Occipital lobe (tissue), 2 donors: ENCODE measurements around the gene VIPAS39. TPM values are rescaled to one million over a fixed set of nuclear protein-coding genes. Genes with fewer than 3 reads are reported as not detected.
A peak's percentile ranks its signal among the peaks of the same experiment; 100 is the strongest.
"Not testable (repeated sequence)": the region's sequence is repeated elsewhere in the genome, so short reads cannot be mapped to it uniquely, and the experiment has no call there.

ENCODE experiments used
- DNase-seq: peaks from one replicate; lab custom pipeline; 2025; lab: John Stamatoyannopoulos, UW
- total RNA-seq: library from RNA; depleted of rRNA; stranded (reverse); fragments of >200 nt; gene quantifications from one replicate; pipeline ENCODE4 v1.2.3, GENCODE V29; 2014

The VIPAS39 gene
- total RNA-seq, 1 donor from 2014 or later = 30.6 TPM

DNA sequence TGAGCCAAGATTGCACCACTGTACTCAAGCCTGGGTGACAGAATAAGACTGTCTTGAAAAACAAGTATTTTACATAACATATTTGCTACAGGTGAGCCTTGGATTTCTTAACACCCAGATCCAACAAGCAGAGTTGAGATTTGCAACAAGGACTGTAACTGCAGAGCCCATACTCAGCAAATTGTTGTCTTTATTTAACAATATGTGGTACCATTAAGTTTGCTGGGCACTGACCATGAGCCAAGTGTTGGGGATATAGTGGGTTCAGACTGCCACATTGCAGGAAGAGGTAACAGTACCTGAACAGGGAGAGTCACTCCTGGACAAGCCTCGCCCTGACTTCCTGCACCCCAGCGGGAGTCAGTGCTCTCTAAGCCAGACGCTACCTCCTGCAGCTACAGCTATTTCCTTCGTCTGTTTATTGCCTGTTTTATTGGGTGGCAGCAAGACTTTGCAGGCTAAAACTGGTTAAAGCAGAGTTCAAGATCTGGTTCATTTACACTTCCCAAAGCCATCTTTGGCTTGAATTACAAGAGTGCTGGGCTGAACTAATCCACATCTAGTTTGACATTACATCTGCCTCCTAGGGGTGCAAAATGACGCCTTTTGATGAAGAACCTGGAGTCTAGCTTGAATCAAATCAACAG is 12.9 kb upstream of the VIPAS39 start:
- DNase-seq = no peak

DNA sequence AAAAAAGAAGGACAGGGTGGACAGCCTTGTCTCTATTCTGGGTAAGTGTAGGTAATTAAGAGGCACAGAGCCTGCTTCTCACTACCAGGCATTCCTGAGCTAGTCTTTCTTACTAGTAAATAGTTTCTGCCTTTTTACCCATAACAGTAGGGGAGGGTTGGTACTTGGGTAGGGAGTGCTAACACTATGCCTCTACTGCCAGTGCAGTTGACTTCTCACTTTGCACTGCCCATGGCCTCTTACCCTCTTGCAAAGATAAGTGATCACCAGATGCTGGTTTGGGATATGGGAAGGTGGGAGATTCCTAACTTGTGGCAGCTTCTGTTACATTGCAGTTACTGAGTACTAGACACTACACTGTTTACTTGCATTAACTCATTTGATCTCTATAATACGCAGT is 12.1 kb upstream of the VIPAS39 start:
- no peak for DNase-seq

DNA sequence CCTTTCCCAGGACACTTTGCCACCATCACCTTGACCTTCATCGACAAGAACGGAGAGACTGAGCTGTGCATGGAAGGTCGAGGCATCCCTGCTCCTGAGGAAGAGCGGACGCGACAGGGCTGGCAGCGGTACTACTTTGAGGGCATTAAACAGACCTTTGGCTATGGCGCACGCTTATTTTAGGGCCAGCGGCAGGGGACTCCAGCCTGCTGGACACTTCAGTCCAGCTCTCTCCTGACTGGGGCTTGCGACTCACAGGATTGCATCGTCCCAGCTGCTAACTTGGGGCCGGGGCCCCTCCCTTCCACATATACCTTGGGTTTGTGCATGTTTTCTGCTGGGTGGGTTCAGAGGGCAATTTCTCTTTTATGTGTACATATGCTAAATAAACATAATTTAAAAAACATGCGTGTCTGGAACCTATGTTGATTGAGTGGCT is 11.7 kb upstream of the VIPAS39 start:
- no peak for DNase-seq

- no peak for DNase-seq
Observed at GRCh38 chr14:77467801-77468200, 10.4 kb upstream of the VIPAS39 start.

GRCh38 chr14:77459072-77459723 is 1.8 kb upstream of the VIPAS39 start:
- DNase-seq = peak; percentile 26

DNA sequence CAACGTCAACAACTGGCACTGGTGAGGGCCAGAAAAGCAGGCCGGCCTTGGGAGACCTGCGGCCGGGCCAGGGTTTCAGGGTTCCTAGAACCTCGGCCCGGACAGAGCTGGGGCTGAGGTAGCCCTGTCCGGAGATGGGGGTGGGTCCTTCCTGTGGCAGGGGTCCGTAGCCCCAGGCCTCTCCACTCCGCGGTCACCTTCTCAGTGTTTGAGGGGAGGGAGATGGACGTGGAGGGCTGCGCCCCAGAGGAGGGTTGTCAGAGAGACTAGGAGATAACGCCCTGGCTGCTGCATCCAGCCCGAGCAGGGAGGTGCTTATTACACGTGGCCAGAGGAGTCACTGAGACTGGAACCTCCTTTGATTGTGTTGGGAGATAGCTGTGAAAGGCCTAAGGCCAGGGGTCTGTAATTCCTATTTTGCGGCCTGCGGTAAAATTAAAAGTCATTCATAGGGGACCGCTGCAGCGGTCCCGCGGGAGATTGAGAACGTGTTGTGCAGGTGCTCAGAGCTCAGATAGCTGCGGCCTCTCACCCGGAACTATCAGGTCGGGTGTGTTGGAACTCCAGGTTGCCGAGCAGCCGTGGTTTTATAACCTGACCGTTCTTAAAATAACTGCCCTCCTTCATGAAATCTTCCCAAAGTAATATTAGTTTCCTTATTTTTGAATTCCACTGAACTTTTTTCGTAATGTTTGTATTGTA is 999 bp upstream of the VIPAS39 start:
- no peak for DNase-seq

- DNase-seq = no peak
Observed at GRCh38 chr14:77457115-77457521, 283 bp downstream of the VIPAS39 start.

- DNase-seq = no peak
Observed at GRCh38 chr14:77455966-77456640, 1.3 kb downstream of the VIPAS39 start.

DNA sequence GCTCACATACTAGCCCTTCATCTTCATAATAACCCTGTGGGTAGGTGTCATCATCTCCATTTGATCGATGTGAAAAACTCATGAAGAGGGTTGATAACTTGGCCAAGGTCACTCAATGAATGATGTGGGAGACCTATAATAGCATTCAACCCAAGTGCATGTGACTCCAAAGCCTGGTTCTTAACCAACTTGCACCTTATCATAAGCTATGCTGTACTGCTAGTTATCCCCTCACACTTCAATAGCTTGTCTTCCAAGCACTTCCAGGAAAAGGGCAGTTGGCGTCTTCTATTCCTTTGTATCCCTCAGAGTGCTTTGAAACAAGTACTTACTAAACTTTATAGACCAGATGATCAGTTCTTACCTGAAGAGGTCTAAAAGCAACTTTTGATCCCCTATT is 15.2 kb downstream of the VIPAS39 start:
- DNase-seq = no peak

DNA sequence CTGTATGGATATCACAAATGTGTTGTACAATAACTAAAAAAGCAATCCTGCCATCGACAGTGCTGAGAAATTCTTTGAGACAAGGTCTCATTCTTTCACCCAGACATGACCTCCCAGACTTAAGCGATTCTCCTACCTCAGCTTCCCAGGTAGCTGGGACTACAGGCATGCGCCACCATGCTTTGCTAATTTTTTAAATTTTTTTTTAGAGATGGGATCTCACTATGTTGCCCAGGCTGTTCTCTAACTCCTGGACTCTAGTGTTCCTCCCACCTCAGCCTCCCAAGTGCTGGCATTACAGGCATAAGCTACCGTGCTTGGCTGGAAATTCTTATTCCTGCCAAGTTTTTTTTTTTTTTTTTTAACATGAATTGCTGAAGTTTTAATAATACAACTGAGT is 17.5 kb downstream of the VIPAS39 start:
- DNase-seq = no peak

DNA sequence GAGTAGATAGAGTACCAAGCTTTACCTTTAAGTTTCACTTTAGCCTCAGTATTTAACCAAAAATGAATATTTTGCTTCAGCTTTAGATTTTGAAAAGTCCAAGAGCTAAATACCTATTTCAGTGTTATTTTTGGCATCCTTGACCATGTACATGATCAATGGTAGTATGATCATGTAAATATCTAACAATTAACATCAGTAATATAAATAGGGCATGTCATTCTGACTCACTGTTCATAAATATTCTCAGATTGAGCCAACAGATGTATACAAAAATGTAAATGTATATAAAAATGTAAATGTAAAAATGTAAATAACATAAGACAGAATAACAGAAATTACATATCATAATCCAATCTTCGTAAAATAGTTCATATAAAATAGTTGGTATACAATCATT is 18.8 kb downstream of the VIPAS39 start:
- no peak for DNase-seq

DNA sequence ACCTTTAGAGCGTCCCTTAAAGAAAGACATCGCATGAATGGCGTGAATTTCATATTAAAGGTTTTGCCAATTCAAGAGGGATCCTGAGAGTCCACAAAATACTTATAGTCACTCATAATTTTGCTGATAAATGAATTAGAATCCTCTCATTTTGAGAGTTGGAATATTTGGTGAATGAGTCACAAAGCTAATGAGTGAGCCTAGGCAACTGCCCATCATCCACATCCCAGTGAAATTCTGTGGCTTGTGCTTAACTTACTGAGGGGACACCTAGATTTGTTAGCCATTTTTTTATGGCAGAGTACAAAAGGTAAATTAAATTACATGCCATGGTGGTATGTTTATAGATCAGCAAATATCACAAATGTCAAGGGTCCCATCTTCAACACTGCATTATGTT is 21.4 kb downstream of the VIPAS39 start:
- DNase-seq = no peak

DNA sequence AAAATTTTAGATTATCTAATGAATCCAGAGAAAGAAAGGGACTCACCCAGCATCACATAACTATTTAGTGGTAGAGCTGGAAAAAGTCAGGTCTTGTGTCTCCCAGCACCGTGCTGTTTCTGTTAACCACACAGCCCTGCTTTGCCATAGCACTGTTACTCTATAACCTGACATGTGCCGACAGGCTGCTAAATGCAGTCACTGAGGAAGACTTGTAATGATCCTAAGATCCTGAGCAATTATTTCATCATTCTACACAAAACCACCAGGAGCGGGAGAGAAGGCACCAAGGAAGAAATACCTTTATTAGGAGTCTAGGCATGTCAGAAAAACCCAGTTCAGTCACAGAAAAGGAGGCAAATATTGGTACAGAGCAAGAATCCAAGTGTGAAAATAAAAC is 31.0 kb downstream of the VIPAS39 start:
- DNase-seq = no peak

GRCh38 chr14:77424862-77425261 is 32.5 kb downstream of the VIPAS39 start:
- DNase-seq = no peak

DNA sequence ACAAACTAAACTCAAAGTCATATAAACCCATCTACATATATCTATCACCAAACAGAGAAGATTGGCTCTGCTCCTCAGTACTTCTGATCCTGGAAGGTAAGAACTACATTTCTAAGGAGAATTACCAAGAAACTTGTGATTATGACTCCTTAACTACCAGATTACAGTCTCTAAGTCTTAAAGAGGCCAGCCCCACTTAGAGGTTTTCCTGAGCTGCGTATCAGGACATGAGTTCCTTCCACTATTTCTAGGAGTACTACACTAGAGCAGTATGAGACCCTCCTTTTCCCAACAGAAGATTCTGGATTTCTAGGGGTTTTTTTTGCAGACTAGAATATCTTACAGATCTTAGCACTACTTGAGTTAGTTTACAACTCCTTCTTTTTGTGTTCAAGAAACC is 34.0 kb downstream of the VIPAS39 start, which contains the start of gene NOXRED1:
Gene NOXRED1, minus strand, starts transcription at position 101 of the 400 bp plus-strand sequence. CDS start 634 bp downstream, outside the sequence.
- DNase-seq = no peak

GRCh38 chr14:77421201-77421600 is 36.2 kb downstream of the VIPAS39 start:
- no peak for DNase-seq

DNA sequence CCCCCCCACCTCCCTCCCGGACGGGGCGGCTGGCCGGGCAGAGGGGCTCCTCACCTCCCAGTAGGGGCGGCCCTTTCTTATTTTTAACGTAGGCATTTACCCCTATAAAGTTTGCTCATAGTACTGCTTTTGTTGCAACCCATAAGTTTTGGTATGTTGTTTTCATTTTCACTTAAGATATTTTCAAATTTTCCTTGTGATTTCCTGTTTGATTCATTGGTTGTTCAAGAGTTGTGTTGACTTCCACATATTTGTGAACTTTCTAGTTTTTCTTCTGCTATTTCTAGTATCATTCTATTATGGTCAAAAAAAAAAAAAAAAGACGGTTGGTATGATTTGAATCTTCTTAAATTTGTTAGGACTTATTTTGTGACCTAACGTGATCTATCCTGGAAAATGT is 40.6 kb downstream of the VIPAS39 start:
- no peak for DNase-seq

DNA sequence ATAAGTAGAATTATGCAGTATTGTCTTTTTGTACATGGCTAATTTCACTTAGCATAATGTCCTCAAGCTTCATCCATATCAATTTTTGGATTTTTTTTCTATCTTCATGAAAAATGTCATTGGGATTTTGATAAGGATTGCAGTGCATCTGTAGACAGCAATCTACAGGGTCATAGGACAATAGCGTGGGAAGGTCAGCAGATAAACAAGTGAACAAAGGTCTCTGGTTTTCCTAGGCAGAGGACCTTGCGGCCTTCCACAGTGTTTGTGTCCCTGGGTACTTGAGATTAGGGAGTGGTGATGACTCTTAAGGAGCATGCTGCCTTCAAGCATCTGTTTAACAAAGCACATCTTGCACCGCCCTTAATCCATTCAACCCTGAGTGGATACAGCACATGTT is 41.3 kb downstream of the VIPAS39 start:
- DNase-seq = not testable (repeated sequence)

DNA sequence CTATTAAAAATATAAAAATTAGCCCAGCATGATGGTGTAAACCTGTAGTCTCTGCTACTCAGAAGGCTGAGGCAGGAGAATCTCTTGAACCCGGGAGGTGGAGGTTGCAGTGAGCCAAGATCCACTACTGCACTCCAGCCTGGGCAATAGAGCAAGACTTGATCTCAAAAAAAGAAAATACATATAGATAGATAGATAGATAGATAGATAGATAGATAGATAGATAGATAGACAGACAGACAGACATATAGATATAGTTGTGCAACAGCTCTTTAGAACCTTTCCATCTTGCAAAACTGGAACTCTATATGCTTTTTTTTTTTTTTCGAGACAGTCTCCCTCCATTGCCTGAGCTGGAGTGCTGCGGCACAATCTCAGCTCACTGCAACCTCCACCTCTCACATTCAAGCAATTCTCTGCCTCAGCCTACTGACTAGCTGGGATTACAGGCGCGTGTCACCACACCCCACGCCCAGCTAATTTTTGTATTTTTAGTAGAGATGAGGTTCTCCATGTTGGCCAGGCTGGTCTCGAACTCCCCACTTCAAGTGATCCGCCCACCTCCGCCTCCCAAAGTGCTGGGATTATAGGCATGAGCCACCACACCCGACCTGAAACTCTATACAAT is 41.9 kb downstream of the VIPAS39 start:
- DNase-seq = not testable (repeated sequence)

DNA sequence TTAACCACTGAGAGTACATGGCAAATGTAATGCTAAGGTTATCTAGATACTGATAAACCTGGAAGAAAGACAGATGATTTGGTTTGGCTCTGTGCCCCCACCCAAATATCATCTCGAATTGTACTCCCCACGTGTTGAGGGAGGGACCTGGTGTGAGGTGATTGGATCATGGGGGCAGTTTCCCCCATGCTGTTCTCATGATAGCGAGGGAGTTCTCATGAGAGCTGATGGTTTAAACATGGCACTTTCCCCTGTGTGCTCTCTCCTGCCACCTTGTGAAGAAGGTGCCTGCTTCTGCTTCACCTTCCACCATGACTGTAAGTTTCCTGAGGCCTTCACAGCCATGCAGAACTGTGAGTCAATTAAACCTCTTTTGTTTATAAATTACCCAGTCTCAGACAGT is 48.3 kb downstream of the VIPAS39 start:
- no peak for DNase-seq

GRCh38 chr14:77407158-77407557 is 50.2 kb downstream of the VIPAS39 start:
- no peak for DNase-seq

GRCh38 chr14:77406718-77407117 is 50.7 kb downstream of the VIPAS39 start:
- DNase-seq = no peak
